Central memory CD4-positive, alpha-beta T cell (primary cell): Measurements from ENCODE around the gene BICRA.
"Not testable (repeated sequence)": the region's sequence is repeated elsewhere in the genome, so short reads cannot be mapped to it uniquely, and the experiment has no call there.

Source experiments
- DNase-seq: peaks from one replicate; pipeline ENCODE4 v3.0.0; 2022

The BICRA gene

GRCh38 chr19:47631681-47632446, 22.9 kb downstream of the BICRA start:
- no peak for DNase-seq

- no peak for DNase-seq
These were observed 24.6 kb downstream of the BICRA start for GRCh38 chr19:47633517-47633916.

DNA sequence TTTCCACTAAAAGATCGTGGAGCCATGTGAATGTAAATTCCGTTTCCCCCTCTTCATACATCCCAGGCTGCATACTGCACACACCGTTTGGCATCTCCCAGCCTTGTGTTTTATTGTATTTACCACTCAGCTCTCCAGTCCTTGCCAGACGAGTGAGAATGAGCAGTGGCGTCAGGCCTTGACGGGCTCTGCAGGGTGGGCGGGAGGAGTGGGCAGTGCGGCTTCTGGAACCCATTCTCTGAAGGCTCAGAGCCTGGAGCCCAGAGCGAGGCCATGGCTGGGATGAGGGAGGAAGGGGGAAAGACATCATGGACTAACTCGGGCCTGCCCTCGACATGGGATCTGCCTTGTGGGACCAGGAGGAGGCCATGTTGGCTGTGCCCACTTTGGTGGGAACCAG, 25.1 kb downstream of the BICRA start:
- no peak for DNase-seq

DNA sequence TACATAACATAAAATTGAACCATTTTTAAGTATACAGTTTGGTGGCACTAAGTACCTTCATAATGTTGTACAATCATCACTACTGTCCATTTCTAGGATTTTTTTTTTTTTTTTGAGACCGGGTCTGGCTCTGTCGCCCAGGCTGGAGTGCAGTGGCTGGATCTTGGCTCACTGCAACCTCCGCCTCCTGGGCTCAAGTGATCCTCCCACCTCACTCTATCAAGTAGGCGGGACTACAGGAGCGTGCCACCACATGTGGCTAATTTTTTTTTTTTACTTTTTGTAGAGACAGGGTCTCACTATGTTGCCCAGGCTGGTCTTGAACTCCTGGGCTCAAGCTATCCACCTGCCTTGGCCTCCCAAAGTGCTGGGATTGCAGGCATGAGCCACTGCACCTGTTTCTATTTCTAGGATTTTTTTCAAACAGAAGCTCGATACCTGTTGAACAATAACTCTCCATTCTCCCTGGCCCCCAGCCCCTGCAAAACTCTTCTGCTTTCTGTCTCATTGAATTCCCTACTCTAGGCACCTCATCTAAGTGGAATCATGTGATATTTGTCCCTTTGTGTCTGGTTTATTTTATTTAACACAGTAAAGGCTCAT, 26.3 kb downstream of the BICRA start:
- DNase-seq, result not testable (repeated sequence)

DNA sequence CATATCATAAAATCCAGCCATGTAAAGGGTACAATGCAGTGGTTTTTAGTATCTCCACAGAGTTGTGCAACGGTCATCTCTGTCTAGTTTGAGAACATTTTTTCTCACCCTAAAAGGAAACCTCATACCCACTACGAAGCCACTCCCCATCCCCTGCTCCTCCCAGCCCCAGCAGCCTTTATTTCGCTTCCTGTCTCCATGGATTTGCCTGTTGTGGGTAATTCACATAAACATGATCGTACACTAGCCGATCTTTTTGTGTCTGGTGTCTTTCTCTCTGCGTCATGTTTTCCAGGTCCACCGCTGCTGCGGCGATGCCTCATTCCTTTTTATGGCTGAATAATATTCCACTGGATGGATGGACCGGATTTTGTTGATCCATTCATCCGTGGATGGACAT, 28.6 kb downstream of the BICRA start:
- no peak for DNase-seq

DNA sequence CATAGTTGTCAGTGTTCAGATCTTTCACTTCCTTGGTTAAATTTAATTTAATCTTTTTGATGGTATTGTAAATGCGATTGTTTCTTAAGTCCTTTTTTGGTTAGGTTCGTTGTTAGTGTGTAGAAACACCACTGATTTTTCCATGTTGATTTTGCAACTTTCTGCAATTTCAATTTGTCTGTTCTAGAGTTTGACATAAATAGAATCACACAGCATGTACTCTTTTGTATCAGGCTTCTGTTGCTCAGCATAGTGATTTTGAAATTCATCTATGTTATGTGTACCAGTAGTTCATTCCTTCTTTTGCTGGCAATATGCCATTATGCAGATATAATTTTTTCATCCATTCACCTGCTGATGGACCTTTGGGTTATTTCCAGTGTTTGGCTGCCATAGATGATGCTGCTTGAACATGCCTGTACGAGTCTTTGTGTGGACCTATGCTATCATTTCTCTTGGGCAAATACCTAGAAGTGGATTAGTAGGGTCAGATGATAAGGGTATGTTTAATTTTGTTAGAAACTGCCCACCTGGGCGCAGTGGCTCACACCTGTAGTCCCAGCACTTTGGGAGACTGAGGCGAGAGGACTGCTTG, 33.1 kb downstream of the BICRA start:
- no peak for DNase-seq

- no peak for DNase-seq
These were observed 34.3 kb downstream of the BICRA start for GRCh38 chr19:47643281-47643680.

- DNase-seq, result no peak
These were observed 35.3 kb downstream of the BICRA start for GRCh38 chr19:47644199-47644598.

DNA sequence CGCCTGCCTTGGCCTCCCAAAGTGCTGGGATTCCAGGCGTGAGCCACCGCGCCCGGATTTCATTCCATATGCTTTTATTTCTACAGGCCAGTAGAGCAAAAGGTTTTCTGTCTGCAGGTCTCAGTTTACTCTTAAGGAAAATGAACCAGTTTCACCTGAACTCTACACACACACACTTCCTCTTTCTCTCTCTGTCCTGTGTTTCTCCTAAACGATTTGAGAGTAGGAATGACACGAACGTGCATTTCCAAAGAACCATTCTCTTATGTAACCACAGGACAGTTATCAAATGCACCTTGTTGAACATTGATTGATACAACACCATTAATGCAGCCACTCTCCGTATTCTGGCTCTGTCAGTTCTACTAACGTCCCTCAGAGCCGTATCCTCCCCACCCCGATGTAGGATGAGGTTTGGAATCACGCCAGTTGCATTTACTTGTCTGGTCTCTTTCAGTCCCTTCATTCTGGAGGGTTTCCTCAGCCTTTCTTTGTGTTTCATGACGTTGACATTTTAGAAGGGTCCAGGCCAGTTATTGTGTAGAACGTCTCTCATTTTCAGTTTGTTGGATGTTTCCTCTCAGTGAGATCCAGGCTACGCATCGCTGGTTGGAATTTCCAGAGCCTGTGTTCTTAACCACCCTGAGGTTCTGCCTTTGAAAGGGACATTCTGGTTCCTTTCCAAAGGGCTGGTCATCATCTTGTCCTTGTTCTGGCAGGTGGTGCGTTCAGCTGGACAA, 36.0 kb downstream of the BICRA start:
- DNase-seq, result no peak

- DNase-seq, result no peak
These were observed 38.0 kb downstream of the BICRA start for GRCh38 chr19:47646924-47647323.

- no peak for DNase-seq
These were observed 40.7 kb downstream of the BICRA start for GRCh38 chr19:47649588-47649987.

GRCh38 chr19:47650700-47651099, 41.8 kb downstream of the BICRA start:
- no peak for DNase-seq

DNA sequence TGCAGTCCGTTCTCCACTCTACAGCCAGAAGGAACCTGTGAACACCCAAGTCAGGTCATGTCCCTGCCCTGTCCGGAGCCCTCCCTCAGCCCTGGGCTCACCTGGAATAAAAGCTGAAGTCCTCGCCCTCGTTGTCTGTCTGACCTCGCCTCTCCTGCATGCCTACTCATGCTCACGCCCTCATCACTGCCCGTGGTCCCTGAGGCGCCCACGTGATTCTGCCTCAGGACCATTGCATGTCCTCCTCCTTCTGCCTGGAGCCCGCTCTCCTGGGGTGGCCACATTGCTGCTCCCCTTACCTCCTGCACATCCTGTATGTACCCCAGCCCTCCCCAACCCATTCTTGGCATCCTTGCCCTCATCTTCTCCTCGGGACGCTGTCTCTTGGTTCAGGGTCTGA, 42.2 kb downstream of the BICRA start:
- DNase-seq, result no peak

DNA sequence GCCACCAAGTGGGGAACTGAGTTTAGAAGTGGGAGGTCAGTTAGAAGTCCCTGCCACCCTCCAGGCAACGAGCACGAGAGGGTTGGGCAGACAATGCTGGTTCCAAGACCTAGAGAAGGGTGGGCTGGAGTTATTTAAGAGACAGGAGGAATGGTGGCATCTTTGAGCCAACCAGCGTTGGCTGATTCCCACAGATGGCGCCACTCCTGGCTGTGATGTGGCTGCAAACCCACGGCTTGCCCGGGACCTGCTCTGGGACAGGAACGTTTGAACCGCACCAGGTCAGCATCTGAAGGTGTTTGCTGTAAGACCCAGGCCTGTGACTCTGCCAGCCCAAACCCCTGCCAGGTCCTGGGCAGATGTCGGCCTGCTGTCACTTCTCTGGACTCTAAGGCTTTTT, 42.8 kb downstream of the BICRA start:
- DNase-seq, result no peak

- DNase-seq, result no peak
These were observed 43.4 kb downstream of the BICRA start for GRCh38 chr19:47652285-47652684.

GRCh38 chr19:47653856-47654255, 44.9 kb downstream of the BICRA start:
- no peak for DNase-seq

GRCh38 chr19:47657719-47658118, 48.8 kb downstream of the BICRA start:
- DNase-seq, result no peak

- DNase-seq, result no peak
These were observed 49.8 kb downstream of the BICRA start for GRCh38 chr19:47658431-47659348.

DNA sequence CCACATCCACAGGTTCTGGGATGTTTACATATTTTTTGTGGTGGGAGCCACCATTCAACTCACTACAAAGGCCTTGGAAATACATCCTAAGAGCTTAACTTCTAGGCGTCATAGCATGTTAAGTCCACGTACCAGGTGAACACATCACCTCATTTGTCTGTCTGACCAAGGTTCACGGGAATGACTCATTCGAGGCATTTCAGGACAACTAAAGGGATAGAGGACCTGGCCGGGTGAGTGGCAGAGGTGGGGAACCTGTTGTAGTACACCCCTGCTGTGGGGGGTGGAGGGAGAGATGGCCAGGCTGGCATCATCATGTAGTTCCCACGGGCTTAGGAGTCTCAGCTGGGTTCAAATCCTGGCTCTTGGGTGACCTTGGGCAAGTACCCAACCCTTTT, 51.5 kb downstream of the BICRA start:
- DNase-seq, result no peak

- DNase-seq, result no peak
These were observed 52.2 kb downstream of the BICRA start for GRCh38 chr19:47661161-47661560.

- DNase-seq, result no peak
These were observed 52.7 kb downstream of the BICRA start for GRCh38 chr19:47661611-47662010.

- DNase-seq, result no peak
These were observed 54.5 kb downstream of the BICRA start for GRCh38 chr19:47663435-47663910.
